T-cell (primary cell): Measurements from ENCODE around the gene TMC7. TPM values are rescaled to one million over a fixed set of nuclear protein-coding genes. Genes with fewer than 3 reads are reported as not detected.

Experiments used
- ATAC-seq, 4 experiments: fragments of 200-7000 bp in 3 of 4; fragments of 150-1000 bp in 1 of 4; cut with Tn5 transposase; replicated peaks in 1 of 4; 1 replicate in 3 of 4; 2 replicates in 1 of 4; pipeline ENCODE4 v1.10.0; 2021; ENCODE audit warnings: moderate library complexity in 3 of 4, mild to moderate bottlenecking in 2 of 4, moderate number of reproducible peaks in 1 of 4
- CTCF ChIA-PET, 2 donors: fragments of 300-600 bp; sonication (Branson Sonifier 250); formaldehyde crosslinking; loops; one replicate each; lab custom pipeline; 2022; ENCODE audit warnings: antibody characterized with exemption in 2 of 2; lab: Charles Lee
- POLR2A ChIA-PET, 2 donors: fragments of 300-600 bp; sonication (Branson Sonifier 250); formaldehyde crosslinking; loops; one replicate each; lab custom pipeline; 2022; ENCODE audit warnings: antibody characterized with exemption in 2 of 2; lab: Charles Lee
- DNase-seq, 35 experiments: peaks; one replicate each; pipeline versions ENCODE4 v3.0.0 to v3.0.0-alpha.2; 2013 to 2023
- H3K27ac ChIP-seq: one replicate; pipeline ENCODE4 v1.5.1; 2013; ENCODE audit warnings: low read length
- H3K27me3 ChIP-seq, 2 experiments: replicated peaks in 1 of 2; 1 replicate in 1 of 2; 2 replicates in 1 of 2; pipeline versions ENCODE4 v1.6.1 to v1.7.0; 2013; ENCODE audit warnings: low read length in 1 of 2, mixed read lengths in 1 of 2; ENCODE audit not compliant: control insufficient read depth in 2 of 2, insufficient read depth in 2 of 2; ENCODE audit errors: extremely low read depth in 1 of 2
- H3K36me3 ChIP-seq, 2 donors: 1 replicate in 1 of 2; 2 replicates in 1 of 2; pipeline versions ENCODE4 v1.6.1 to v1.7.0; 2013; ENCODE audit warnings: low read length in 1 of 2; ENCODE audit not compliant: control insufficient read depth in 2 of 2, insufficient read depth in 1 of 2; ENCODE audit errors: extremely low read depth in 1 of 2
- H3K4me1 ChIP-seq, 2 experiments: 1 replicate in 1 of 2; 2 replicates in 1 of 2; pipeline versions ENCODE4 v1.6.1 to v1.7.0; 2013; ENCODE audit warnings: low read length in 2 of 2, mixed read lengths in 1 of 2; ENCODE audit not compliant: insufficient read depth in 2 of 2, control insufficient read depth in 1 of 2; ENCODE audit errors: extremely low read depth in 1 of 2
- H3K4me3 ChIP-seq, 2 donors: 1 replicate in 1 of 2; 2 replicates in 1 of 2; pipeline versions ENCODE4 v1.5.1 to v1.7.0; 2013; ENCODE audit warnings: mild to moderate bottlenecking in 2 of 2, low read length in 1 of 2, moderate library complexity in 1 of 2; ENCODE audit not compliant: control insufficient read depth in 1 of 2; ENCODE audit errors: extremely low read depth in 1 of 2
- H3K9me3 ChIP-seq: 2 replicates; pipeline ENCODE4 v1.7.0; 2013
- H3K27ac Mint-ChIP-seq, 2 donors: one replicate each; pipeline ENCODE4 v1.8.0; 2020 to 2021; ENCODE audit warnings: mild to moderate bottlenecking in 2 of 2, mixed read lengths in 2 of 2
- H3K27me3 Mint-ChIP-seq, 2 donors: one replicate each; pipeline ENCODE4 v1.8.0; 2021 to 2022; ENCODE audit warnings: mixed read lengths in 2 of 2
- H3K36me3 Mint-ChIP-seq: one replicate; pipeline ENCODE4 v1.8.0; 2021; ENCODE audit warnings: mixed read lengths
- H3K4me1 Mint-ChIP-seq, 3 donors: one replicate each; pipeline ENCODE4 v1.8.0; 2020 to 2022; ENCODE audit warnings: mixed read lengths in 3 of 3, mild to moderate bottlenecking in 1 of 3
- H3K4me3 Mint-ChIP-seq, 3 donors: one replicate each; pipeline ENCODE4 v1.8.0; 2020 to 2022; ENCODE audit warnings: mild to moderate bottlenecking in 3 of 3, mixed read lengths in 3 of 3, moderate library complexity in 3 of 3
- H3K9me3 Mint-ChIP-seq, 3 donors: one replicate each; pipeline ENCODE4 v1.8.0; 2020 to 2022; ENCODE audit warnings: mixed read lengths in 3 of 3
- WGBS: methylation state at CpG from one replicate; pipeline ENCODE4 v1.1.5; 2013; ENCODE audit warnings: missing lambda C conversion rate; ENCODE audit not compliant: insufficient coverage; 5-methylcytosine and 5-hydroxymethylcytosine counted together
- total RNA-seq, 35 experiments: library from RNA in 6 of 35; stranded (reverse) in 6 of 35; fragments of 120-200 nt in 1 of 35; gene quantifications; one replicate each; pipeline versions ENCODE4 v1.2.1 to v1.2.4 and lab custom pipeline; 2013 to 2026

The TMC7 gene
- total RNA-seq, 5 donors from 2014 or later (not counting 1 experiment from before 2014, with no cell fraction given), result 0.13 TPM; not detected in 4

DNA sequence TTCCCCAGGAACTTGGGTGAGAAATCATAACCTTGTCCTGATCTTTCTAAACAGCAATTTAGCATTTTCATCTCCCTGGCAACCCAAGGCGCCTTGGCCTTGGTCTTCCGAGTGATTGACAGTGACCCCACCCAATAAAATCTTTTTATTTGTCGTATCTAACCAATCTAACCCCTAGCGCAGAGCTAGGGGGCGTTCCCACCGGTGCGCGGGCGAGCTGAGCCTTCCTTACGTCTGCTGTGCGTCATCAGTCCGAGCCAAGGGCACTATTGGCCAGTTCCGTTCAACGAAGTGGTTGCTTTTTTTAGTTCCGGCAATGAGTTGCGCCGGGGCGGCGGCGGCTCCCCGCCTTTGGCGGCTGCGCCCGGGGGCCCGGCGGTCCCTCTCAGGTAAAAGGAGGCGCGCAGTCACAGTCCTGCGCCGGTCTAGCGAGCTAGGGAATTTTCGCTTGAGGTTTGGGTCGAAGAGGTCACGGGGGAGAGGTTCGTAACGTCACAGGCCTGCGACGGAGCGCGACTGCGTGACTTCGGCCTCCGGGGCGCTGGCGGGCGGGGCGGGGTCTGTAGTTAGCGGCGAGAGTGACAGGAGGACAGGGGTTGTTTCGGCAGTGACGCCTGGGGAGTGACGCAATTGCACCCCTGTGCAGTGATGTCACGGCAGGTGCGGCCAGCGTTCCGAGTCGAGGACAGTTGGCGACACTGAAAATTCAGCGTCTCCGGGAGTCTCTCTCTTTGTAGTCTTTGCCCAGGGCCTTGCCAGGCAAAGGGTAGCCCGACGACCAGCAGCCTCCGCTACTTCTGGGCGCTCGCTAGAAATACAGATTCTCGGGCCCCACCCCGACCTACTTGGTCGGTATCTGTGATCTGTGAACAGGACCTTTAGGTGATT, 83.9 kb downstream of the TMC7 start, which contains the start of gene COQ7:
Gene COQ7 (plus strand): TSS at position 266 of the 888 bp plus-strand sequence. CDS start 51 bp downstream, at position 317.
- peaks cover 6 to 27% (median 20%) of the 10 kb centered on the region in 3 donors for H3K4me1 Mint-ChIP-seq
- ATAC-seq (peak; percentile 88 to 95 (median 94)), DNase-seq (peak; percentile 94 to 100 (median 99))
- peak within 1 kb of the TSS; percentile 90 to 96 (median 92) for H3K4me3 Mint-ChIP-seq
- no peaks in the 10 kb centered on the region for H3K27me3 Mint-ChIP-seq
- H3K27me3 ChIP-seq, result no peaks in the 10 kb centered on the region
- WGBS, result under 1% methylated on average over 68 of the region's 68 CpGs
- POLR2A ChIA-PET, result interaction anchor here in 1 of 2 donors (0.6 to 1.0 kb wide), 4 partner anchors 266 to 1668 kb away, joined by 3 to 8 read pairs (median 4); partner anchors contain the start of genes ARL6IP1 and RPS15A
- H3K9me3 ChIP-seq, result no peaks in the 10 kb centered on the region
- CTCF ChIA-PET, result interaction anchor here in 1 of 2 donors (0.5 to 1.2 kb wide), 6 partner anchors 8 to 489 kb away, joined by 3 to 6 read pairs (median 5); partner anchors contain the start of genes ARL6IP1, RPS15A and VPS35L
- H3K4me3 ChIP-seq, result peak within 1 kb of the TSS; percentile 90
- no peaks in the 10 kb centered on the region for H3K9me3 Mint-ChIP-seq
- H3K27ac Mint-ChIP-seq, result peak within 1 kb of the TSS; percentile 91 to 99
- peaks cover 9% of the 10 kb centered on the region for H3K36me3 Mint-ChIP-seq
- H3K36me3 ChIP-seq, result no peaks in the 10 kb centered on the region
- H3K27ac ChIP-seq, result peak within 1 kb of the TSS; percentile 100
- H3K4me1 ChIP-seq, result peaks cover 3 to 14% of the 10 kb centered on the region in 2 experiments

- H3K27ac ChIP-seq, result peak overlapping the region; percentile 100
- peak in 1 of 35 experiments; percentile 17 for DNase-seq
- POLR2A ChIA-PET, result interaction anchor here (0.7 kb wide), 3 partner anchors 15 to 112 kb away, joined by 6 to 15 read pairs (median 6); no protein-coding TSS in a partner anchor
- peaks cover 6 to 27% (median 20%) of the 10 kb centered on the region in 3 donors for H3K4me1 Mint-ChIP-seq
- H3K9me3 Mint-ChIP-seq, result no peaks in the 10 kb centered on the region
- CTCF ChIA-PET, result interaction anchor here in 1 of 2 donors (0.7 to 1.2 kb wide), 3 partner anchors 267 to 488 kb away, joined by 4 to 7 read pairs (median 6); partner anchors contain the start of genes ARL6IP1 and VPS35L
- H3K4me3 Mint-ChIP-seq, result peak overlapping the region; percentile 90 to 96 (median 92)
- peaks cover 3 to 14% of the 10 kb centered on the region in 2 experiments for H3K4me1 ChIP-seq
- peaks cover 10% of the 10 kb centered on the region for H3K36me3 Mint-ChIP-seq
- 50% methylated on average over 12 of the region's 19 CpGs for WGBS
- ATAC-seq, result no peak
- H3K36me3 ChIP-seq, result peaks cover 0 to under 1% of the 10 kb centered on the region in 2 donors
- no peaks in the 10 kb centered on the region for H3K9me3 ChIP-seq
- peak overlapping the region; percentile 90 for H3K4me3 ChIP-seq
- peak overlapping the region; percentile 91 to 99 for H3K27ac Mint-ChIP-seq
- no peaks in the 10 kb centered on the region for H3K27me3 ChIP-seq
- no peaks in the 10 kb centered on the region for H3K27me3 Mint-ChIP-seq
Observed at GRCh38 chr16:19068237-19068815, 84.6 kb downstream of the TMC7 start.

GRCh38 chr16:19071811-19072777, 88.4 kb downstream of the TMC7 start:
- peak in 34 of 35 experiments; percentile 9 to 68 (median 42) for DNase-seq
- no peak for ATAC-seq
- Mint-ChIP-seq H3K27ac (no peak overlapping the region), H3K4me1 (peaks cover 4 to 25% (median 17%) of the 10 kb centered on the region in 3 donors), H3K36me3 (peaks cover 20% of the 10 kb centered on the region), H3K4me3 (no peak overlapping the region), H3K27me3 (no peaks in the 10 kb centered on the region), H3K9me3 (no peaks in the 10 kb centered on the region)
- Histone ChIP-seq H3K36me3 (peaks cover 3 to 7% of the 10 kb centered on the region in 2 donors), H3K4me3 (no peak overlapping the region), H3K9me3 (no peaks in the 10 kb centered on the region), H3K4me1 (peaks cover 3 to 11% of the 10 kb centered on the region in 2 experiments), H3K27ac (no peak overlapping the region), H3K27me3 (no peaks in the 10 kb centered on the region)
- 84% methylated on average over 7 of the region's 21 CpGs for WGBS
- POLR2A ChIA-PET, result no interaction called here
- CTCF ChIA-PET, result no interaction called here

DNA sequence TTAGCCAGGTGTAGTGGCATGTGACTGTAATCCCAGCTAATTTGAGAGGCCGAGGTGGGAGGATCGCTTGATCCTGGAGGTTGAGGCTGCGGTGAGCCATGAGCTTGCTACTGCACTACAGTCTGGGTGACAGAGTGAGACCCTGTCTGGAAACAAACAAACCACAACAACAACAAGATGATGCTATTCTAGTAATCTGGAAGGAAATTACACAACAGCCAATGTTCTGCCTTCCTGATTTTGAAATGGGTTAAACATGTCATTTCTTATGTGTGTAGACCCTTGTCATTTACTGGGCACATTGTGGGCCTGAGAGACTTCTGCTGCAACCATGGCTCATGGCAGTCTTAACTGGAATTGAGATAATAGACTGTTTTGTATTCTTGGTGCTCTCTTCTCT, 89.6 kb downstream of the TMC7 start:
- H3K27ac Mint-ChIP-seq, result no peak overlapping the region
- no CpG with 5 or more reads among the region's 3 CpGs for WGBS

GRCh38 chr16:19073863-19074262, 90.1 kb downstream of the TMC7 start:
- ChIA-PET CTCF (interaction anchor here in 1 of 2 donors (0.6 kb wide), 1 partner anchor 167 kb away, joined by 5 read pairs; no protein-coding TSS in a partner anchor), POLR2A (no interaction called here)
- Mint-ChIP-seq H3K27me3 (no peaks in the 10 kb centered on the region), H3K4me1 (peaks cover 0 to 11% (median 5%) of the 10 kb centered on the region in 3 donors), H3K27ac (no peak overlapping the region), H3K36me3 (peaks cover 27% of the 10 kb centered on the region), H3K4me3 (no peak overlapping the region), H3K9me3 (no peaks in the 10 kb centered on the region)
- no peaks in the 10 kb centered on the region for H3K4me1 ChIP-seq
- no peaks in the 10 kb centered on the region for H3K9me3 ChIP-seq
- H3K4me3 ChIP-seq, result no peak overlapping the region
- no peaks in the 10 kb centered on the region for H3K27me3 ChIP-seq
- peaks cover 3 to 18% of the 10 kb centered on the region in 2 donors for H3K36me3 ChIP-seq
- no peak overlapping the region for H3K27ac ChIP-seq
- WGBS, result 78% methylated on average over 6 of the region's 7 CpGs
- no peak for DNase-seq
- no peak for ATAC-seq

More for the DNA sequence above, 89.6 kb downstream of the TMC7 start:
- POLR2A ChIA-PET, result no interaction called here
- Mint-ChIP-seq H3K36me3 (peaks cover 23% of the 10 kb centered on the region), H3K4me1 (peaks cover 0 to 16% (median 9%) of the 10 kb centered on the region in 3 donors), H3K9me3 (no peaks in the 10 kb centered on the region), H3K4me3 (no peak overlapping the region), H3K27me3 (no peaks in the 10 kb centered on the region)
- CTCF ChIA-PET, result no interaction called here
- Histone ChIP-seq H3K27ac (no peak overlapping the region), H3K4me1 (peaks cover 3% of the 10 kb centered on the region in 2 experiments), H3K36me3 (peaks cover 3 to 14% of the 10 kb centered on the region in 2 donors), H3K27me3 (no peaks in the 10 kb centered on the region), H3K9me3 (no peaks in the 10 kb centered on the region), H3K4me3 (no peak overlapping the region)
- DNase-seq (no peak), ATAC-seq (no peak)
